ENCODE data around the gene ARL4D.
"Not testable (repeated sequence)": the region's sequence is repeated elsewhere in the genome, so short reads cannot be mapped to it uniquely, and the experiment has no call there.

The ARL4D gene, protein sequence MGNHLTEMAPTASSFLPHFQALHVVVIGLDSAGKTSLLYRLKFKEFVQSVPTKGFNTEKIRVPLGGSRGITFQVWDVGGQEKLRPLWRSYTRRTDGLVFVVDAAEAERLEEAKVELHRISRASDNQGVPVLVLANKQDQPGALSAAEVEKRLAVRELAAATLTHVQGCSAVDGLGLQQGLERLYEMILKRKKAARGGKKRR

DNA sequence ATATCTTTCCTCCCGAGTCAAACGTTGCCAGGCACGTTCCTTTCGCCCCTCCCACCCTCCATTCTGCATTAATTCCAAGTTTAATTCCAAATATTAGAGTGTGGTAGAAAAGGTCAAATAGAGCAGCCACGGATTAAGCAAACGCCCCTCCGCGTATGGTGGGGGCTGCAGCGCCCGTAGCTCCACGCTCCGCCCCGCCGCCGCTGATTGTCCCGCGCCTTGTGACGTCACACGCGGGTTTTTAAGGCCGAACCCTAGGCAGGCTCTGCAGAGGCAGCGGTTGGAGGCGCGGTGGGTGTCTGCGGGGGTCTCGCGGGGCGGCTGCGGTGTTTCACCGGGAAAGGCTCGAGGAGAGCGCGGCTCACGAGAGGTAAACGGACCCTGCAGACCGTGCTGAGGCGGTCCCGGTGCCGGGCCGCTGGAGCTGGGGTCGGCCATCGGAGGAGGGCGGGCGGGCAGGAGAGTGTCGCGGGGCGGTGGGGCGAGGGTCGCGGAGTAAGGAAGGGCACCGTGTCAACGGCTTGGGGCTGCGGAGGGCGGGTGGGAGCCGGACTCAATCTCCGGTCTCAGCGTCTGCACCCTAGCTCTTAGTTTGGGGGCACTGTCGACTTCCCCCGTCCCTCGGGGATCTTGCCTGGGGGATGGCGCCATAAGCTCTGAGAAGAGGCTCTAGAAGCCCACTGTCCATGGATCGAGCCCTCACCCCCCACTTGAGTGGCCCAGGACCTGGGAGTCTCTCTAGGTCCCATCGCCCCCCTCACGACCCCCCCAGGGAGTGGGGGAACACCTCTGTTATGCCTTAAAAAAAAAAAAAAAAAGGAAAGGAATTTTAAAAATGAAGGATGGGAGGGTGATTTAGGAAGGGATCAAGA is at the start of gene ARL4D:
ARL4D (plus strand) TSS at position 270 of the 872 bp plus-strand sequence. CDS start 740 bp downstream, outside the sequence.
- peak; percentile 53 for DNase-seq

DNA sequence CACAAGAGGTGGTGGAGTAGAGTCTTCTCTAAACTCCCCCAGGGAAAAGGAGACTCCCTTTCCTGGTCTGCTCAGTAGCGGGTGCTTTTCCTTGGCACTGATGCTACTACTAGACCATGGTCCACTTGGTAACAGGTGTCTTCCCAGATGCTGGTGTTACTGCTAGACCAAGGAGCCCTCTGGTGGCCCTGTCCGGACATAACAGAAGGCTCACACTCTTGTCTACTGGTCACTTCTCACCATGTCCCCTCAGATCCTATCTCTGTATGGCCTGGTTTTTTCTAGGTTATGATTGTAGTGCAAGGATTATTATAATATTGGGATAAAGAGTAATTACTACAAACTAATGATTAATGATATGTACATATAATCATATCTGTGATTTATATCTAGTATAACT is 49.7 kb upstream of the ARL4D start:
- DNase-seq: no peak

DNA sequence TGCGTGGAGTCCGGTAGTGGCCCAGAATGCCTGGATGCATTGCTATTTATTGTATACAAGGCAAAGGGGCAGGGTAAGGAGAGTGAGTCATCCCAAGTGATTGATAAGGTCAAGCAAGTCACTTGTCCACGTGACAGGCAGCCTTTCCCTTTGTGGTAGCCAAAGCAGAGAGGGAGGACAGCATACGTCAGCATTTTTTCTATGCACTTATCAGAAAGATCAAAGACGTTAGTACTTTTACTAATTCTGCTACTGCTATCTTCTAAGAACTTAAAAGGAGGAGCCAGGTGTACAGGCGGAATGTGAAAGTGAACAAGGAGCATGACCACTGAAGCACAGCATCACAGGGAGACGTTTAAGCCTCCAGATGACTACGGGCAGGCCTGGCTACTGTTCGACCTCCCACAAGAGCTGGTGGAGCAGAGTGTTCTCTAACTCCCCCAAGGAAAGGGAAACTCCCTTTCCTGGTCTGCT is 47.9 kb upstream of the ARL4D start:
- DNase-seq: no peak

DNA sequence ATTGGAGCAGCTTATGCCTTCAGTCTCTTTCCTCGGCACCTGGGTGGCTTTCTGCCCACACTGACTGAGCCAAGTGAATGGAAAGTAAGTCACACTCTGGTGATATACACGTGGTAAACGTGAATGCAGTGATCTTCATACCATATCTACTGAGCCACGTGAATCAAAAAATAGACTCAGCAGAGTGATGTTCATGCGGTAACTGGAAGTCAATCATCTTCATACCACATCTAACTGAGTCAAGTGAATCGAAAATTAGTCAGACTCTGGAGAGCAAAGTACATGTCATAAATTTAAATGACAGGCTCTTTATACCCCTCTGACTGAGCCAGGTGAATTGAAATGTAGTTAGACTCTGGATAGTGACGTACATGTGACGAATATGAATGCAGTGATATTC is 47.1 kb upstream of the ARL4D start:
- no peak for DNase-seq

DNA sequence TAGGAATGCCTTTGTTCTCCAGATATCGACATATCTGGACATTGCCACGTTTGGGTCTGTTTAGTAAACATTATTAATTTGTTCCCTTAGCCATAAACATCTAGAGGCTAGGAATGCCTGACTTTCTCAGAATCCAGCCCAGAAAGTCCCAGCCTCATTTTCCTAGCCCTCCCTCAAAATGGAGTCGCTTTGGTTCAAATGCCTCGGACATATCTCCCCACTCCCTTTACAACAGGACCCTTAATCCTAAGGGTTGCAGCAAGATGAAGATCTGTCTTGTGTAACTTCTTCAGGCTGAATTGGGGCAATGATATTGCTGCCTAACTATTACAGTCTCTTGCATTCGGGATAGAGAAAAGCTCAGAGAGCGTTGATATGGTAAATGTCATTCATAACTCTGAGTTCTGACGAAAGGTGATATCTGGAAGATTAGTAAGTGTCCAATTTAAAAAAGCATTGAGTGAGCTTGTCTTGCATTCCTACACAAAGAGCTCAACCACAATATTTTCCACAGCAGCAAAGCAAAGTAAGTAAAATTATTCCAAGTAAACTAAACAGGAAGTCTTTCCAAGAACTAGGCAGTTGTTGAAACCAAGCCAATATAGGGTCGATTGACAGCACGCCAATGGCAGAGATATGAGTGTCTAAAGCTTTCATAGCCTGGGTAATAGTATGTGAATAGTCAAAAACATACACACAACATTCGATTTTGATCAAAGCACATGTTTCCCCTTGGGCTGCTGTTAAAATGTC is 46.0 kb upstream of the ARL4D start:
- no peak for DNase-seq

DNA sequence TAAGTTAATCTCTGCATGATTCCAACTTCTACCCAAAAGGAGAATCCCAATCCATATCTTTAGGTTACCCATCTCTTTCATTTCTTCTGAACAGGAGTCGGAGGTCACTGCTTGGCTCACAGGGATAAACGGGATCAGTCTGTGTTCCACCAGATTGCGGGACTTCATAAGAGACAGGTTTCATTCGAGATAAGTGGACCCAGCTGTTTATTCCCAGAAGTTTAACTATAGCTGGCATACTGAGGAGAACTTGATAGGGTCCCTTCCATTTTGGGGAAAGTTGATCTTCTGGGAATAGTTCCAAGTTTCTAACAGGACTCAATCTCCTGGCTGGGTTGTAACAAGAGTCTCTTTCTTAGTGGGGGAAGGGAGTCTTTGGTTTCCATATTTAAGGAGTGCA is 45.4 kb upstream of the ARL4D start:
- DNase-seq: no peak

DNA sequence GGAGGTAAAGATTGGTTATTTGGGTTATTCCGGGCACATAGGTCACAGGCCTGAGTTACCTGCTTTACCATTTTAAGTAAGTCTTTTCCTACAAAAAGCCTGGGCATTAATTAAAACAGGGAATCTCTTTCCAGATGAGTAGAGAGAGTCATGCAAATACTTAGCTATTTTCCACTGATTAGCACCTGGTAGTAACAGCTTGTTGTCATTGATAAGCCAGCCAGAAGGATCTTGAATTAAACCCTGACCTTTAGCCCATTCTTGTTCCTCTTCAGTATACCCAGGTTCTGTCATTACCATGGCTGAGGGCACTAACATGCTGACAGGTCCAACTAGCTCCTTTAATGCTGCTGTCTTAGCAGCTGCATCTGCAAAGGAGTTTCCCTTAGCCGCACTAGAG is 44.4 kb upstream of the ARL4D start:
- no peak for DNase-seq

DNA sequence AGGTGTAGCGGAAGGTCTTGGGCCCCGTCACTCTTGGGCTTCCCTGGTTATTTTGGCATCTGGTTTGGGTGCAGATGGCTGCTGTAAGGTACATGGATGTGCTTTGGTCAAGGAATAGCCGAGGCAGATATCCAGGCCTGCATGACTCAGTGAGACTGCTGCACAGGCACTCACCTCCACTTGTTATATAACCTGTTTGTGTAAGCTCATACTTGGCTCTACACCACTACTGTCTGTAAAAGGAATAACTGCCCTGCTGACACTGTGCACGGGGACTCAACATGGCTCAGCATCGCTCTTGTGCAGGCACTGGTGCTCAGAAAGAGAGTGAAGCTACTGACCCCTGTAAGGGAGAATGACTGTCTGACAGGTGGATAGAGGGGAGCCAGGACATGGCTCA is 42.3 kb upstream of the ARL4D start:
- no peak for DNase-seq

DNA sequence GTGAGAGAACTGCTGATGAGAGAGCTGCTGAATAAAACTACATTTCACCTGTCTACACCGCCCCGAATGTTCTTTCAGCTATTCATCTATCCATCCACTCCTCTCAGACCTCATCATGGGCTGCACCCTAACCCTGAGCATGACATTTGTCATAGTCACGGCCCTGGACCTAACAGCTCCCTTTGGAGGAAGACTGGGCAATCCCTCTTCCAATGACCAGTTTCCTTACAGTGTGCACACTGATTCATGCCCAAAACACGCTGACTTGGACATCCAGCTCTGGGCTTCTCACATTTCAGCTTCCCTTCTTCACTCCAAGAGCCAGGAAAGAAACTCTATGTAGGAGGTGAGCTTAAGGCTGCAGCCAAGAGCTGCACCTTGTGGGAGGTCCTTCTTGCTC is 41.8 kb upstream of the ARL4D start:
- peak; percentile 84 for DNase-seq

DNA sequence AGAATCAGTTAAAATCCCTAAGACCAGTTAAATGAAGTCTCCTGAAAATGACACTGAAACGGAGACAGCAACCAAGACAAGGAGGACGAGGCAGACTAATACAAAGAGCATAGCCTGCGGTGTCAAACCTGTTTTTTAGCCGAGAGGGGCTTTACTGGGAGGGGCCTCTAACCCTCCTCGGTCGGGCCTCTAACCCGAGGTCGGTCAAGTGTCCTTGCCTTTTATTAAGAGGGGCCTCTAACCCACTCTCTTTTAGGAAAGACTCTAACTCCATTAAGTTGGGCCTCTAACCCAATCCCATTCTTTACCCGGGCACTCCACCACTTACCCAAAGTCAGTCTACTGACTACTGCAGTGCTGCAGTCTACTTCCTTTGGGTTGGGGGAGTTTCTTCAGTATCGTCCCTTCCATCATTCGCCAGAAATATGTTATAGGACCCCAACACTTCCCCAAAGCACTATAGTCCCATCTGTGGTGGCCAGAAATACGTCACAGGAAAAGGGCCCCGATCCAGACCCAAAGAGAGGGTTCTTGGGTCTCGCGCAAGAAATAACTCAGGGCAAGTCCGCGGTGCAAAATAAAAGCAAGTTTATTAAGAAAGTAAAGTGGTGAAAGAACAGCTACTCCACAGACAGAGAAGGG is 39.2 kb upstream of the ARL4D start:
- DNase-seq: no peak

DNA sequence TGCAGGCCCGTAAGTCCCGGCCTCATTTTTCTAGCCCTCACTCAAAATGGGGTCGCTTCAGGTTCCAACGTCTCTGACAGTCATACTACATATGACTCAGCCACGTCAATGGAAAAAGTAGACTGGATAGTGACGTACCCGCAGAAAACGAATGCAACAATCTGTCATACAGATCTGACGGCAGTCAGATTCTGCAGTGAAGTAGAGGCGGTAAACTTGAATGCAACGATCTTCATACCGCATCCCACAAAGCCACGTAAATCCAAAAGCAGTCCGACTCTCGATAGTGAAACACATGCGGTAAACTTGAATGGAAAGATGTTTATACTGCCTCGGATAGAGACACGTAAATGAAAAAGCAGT is 38.4 kb upstream of the ARL4D start:
- DNase-seq: no peak

DNA sequence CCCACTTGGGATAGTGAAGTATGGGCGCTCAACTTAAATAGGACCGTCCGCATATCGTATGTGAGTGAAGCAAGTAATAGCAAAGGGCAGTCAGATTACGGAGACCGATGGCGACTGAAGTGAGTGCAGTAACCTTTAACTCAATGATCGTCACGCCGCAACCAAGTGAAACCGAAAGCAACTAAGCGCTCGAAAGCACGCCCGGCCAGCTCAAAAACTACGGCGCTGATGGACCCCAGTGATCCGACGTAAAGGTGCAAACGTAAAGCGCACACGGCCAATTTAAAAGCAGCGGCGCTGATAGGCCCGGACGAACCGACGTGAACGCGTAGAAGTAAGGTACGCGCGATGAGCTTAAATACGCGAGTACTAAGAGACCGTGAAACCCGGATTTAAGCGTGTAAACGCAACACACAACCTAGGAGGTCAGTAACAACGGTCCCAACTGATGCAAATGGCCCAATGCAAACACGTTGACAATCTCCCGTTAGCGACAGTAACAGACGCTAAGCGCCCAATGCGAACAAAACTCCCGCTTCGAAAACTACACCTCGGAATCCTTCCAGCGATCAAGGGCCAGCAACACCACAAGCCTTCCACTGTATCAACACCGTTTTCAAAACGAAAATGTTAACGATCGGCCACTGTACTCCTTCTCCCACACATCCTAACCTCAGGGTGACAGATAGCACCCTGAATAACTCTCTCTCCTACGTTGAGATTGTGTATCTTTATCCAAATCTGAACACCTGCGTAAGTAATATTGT is 37.9 kb upstream of the ARL4D start:
- peak; percentile 88 for DNase-seq

DNA sequence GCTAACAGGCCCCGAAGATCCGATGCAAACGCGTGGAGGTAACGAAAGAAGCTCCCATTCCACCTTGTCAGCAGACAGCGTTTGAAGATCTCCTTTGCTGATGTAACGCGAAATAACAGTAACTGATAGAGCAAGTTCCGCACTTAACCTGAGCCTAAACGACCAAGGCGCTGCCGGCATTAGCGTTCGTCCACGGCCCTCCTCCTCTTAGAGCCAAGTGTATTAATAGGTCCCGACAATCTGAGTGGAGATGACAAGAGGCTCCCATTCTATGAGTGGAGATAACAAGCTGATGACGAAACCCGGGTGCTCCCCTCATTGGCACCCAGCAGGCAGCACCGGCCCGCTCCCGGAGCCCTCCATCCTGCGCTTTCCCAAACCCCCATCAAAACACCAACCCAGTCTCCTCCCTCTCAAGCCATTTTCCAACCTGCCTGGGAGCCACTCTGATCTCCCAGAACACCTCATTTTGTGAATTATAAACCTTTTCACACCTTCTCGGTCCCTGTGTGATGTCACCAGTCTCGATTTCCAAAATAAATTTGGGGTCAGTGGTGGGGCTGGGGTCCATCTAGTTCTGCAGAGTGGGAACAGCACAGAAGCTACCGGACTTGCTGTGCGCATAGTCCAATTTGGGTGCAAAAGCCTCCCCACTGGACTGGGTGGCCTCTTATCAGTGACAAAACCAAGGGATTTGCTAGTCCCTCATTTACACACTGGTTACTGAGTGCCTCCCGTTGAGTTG is 35.4 kb upstream of the ARL4D start:
- DNase-seq: no peak

DNA sequence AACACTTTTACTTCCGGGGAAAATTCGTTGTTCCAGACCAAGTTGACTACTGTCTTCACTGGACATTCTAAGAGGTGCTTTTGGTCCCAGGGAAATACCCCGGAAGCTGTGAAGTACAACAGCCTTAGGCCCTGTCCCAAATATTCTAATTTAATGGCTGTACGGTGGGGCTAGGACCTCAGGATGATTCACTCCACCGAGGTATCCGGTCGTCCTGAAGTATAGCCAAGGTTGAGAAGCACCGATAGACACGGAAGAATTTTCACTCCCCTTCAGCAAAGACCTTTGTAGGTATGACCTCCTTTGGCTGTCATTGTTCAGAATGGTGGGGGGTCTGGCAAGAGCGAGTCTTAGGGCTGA is 34.9 kb upstream of the ARL4D start:
- DNase-seq: no peak

DNA sequence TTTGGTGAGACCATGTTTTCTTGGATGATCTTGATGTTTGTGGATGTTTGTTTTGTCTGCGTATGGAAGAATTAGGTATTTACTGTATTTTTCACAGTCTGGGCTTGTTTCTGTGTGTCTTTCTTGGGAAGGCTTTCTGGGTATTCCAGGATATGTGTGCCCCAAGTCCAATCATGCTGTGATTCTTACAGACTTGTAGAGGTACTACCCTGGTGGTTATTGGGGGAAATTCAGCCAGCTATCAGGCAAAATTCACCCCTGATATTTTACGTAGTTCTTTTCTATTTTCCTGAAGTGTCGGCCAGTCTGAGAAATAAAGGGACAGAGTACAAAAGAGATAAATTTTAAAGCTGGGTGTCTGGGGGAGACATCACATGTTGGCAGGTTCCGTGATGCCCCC is 33.4 kb upstream of the ARL4D start:
- no peak for DNase-seq

DNA sequence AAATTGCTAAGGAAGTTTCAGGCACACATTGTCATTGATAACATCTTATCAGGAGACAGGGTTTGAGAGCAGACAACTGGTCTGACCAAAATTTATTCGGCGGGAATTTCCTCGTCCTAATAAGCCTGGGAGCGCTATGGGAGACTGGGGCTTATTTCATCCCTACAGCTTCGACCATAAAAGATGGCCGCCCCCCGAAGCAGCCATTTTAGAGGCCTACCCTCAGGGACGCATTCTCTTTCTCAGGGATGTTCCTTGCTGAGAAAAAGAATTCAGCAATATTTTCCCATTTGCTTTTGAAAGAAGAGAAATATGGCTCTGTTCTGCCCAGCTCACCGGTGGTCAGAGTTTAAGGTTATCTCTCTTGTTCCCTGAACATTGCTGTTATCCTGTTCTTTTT is 32.9 kb upstream of the ARL4D start:
- not testable (repeated sequence) for DNase-seq

DNA sequence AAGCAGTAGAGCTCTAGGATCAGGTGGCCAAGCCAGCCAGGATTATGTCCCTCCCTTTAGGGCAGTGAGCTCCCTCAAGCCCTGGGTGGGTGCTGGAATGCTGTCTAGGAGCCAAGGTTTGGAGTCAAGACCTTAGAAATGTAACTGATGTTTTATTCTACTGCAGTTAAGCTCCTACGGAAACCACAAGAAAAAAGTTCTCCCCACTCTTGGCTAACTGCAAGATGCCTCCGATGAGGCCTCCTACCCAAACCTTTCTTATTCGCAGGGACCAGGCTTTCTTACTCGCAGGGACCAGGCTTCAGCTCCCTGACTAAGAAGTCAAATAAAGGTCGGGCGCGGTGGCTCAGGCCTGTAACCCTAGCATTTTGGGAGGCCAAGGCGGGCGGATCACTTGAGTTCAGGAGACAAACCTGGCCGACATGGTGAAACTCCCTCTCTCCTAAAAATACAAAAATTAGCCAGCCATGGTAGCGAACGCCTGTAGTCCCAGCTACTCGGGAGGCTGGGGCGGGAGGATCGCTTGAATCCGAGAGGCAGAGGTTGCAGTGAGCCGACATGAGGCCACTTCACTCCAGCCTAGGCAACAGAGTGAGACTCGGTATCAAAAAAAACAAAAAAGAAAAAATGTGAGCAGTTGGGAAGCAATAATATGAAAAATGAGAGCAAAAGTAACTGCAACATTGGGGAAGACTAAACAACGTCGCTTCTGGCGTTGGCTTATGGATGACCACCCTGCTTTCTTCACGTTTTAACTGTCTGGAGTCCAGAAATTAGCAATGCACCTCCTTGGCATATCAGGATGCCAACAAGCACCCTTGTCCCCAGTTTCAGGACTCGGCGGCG is 31.7 kb upstream of the ARL4D start:
- no peak for DNase-seq

DNA sequence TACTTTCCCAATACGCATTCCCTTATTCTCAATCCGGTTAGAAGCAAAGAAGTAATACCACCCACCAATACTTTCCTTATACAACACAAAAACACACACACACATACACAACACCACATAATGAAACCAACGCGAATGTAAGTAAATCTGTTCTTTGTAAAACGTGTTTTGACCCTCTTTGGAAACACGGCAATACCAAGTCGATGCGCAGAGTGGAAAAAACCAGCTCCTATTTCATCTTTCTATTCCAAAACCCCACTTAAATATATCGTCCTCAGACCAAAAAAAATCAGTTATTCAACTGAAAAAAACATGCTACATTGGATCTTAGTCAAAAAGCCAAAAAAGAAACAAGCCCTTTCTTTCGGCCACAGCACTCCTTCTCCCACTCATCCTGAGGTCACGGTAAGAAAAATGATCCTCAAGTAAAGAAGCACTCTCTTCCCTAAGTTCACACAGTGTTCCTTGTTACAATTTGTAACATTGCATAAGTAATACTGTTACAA is 31.0 kb upstream of the ARL4D start:
- peak; percentile 75 for DNase-seq

DNA sequence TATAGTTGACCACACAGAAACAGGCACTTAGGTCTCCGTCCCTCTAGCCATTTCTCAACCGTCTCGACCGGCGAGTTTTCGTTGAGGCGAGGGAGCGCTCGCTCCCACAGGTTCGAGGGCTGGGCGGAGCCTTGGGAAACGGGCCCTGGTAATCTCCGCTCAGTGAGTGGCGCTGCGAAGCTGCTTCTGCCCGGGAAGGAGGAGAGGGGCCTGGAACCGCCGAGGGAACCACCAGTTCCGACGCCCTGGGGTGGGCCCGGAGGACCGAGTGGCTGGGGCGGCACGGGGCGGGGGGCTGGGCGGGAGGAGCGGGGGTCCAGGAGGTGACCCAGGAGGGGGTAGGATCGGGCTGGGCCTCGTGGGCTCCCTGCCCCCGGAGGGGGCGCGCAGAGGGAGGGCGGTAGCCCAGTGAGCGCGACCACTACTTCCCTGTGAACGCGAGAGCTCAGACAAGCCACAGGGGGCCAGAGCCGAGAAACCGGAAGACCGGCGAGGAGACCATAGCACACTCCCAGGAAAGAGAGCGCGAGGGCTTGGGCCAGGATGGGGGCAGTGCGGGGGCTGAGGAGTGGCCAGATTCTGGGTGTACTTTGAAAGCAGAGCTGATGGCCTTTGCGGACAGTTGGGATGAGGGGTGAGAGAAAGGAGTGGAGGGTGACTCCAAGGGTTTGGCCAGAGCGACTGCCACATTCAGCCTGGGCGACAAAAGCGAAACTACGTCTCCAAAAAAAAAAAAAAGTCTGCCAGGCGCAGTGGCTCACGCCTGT is 29.9 kb upstream of the ARL4D start:
- peak; percentile 38 for DNase-seq

DNA sequence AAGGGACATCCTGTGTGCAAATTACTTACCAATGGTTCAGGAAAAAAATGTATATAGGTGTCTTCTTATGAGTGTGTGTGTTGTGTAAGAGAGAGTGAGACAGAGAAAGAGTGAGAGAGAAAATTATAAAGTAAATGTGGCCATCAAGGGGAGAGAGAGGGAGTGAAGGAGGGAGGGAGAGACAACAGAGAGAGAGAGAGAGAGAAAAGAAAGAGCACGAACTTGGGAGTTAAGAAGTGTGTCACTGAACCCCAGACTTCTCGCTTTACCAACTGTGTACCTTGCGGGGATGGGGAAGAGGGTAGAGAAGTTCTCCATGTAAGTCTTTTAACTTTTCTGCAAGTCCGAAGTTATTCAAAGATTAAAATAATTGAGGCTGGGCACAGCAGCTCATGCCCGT is 28.8 kb upstream of the ARL4D start:
- DNase-seq: no peak

All from amniotic stem cell (primary cell).